Neutrophil (primary cell): ENCODE results near the gene SVBP.

Source experiments
- H3K27ac ChIP-seq: fragments of 200-600 bp; sonication (generic); 2 replicates; pipeline ENCODE4 v1.5.1; 2016; ENCODE audit warnings: mild to moderate bottlenecking, moderate library complexity
- H3K27me3 ChIP-seq: fragments of 200-600 bp; sonication (generic); 2 replicates; pipeline ENCODE4 v1.6.0; 2016; ENCODE audit warnings: mild to moderate bottlenecking
- H3K36me3 ChIP-seq: fragments of 200-600 bp; sonication (generic); 2 replicates; pipeline ENCODE4 v1.5.1; 2017
- H3K4me1 ChIP-seq, 2 experiments: fragments of 200-600 bp in 1 of 2; sonication (generic) in 1 of 2; 1 replicate in 1 of 2; 2 replicates in 1 of 2; pipeline versions ENCODE4 v1.5.1 to v1.6.1; 2013 to 2016; ENCODE audit warnings: low read depth in 1 of 2, low read length in 1 of 2, mild to moderate bottlenecking in 1 of 2, moderate library complexity in 1 of 2; ENCODE audit not compliant: control insufficient read depth in 1 of 2, insufficient read depth in 1 of 2
- H3K4me3 ChIP-seq, 2 experiments: fragments of 200-600 bp in 1 of 2; sonication (generic) in 1 of 2; 1 replicate in 1 of 2; 2 replicates in 1 of 2; pipeline ENCODE4 v1.5.1; 2013 to 2016; ENCODE audit warnings: low read depth in 1 of 2, low read length in 1 of 2, mild to moderate bottlenecking in 1 of 2, moderate library complexity in 1 of 2
- H3K9me3 ChIP-seq: fragments of 200-600 bp; sonication (generic); 2 replicates; pipeline ENCODE4 v1.5.1; 2016
- CTCF ChIP-seq: fragments of 200-600 bp; sonication (generic); IDR thresholded peaks from 2 replicates; pipeline ENCODE4 v1.5.1; 2016; ENCODE audit warnings: antibody characterized with exemption

The SVBP gene

GRCh38 chr1:42759114-42759513, 58.1 kb downstream of the SVBP start:
- Histone ChIP-seq H3K36me3 (peaks cover 40% of the 10 kb centered on the region), H3K4me3 (no peak overlapping the region), H3K9me3 (no peaks in the 10 kb centered on the region), H3K27me3 (no peaks in the 10 kb centered on the region), H3K4me1 (peaks cover 0 to 5% of the 10 kb centered on the region in 2 experiments), H3K27ac (peak overlapping the region; percentile 7)
- no peak for TF ChIP-seq CTCF

GRCh38 chr1:42758641-42759040, 58.6 kb downstream of the SVBP start:
- H3K36me3 ChIP-seq, result peaks cover 45% of the 10 kb centered on the region
- no peaks in the 10 kb centered on the region for H3K9me3 ChIP-seq
- H3K27me3 ChIP-seq, result no peaks in the 10 kb centered on the region
- H3K4me1 ChIP-seq, result peaks cover 0 to 5% of the 10 kb centered on the region in 2 experiments
- TF ChIP-seq CTCF, result no peak
- no peak overlapping the region for H3K4me3 ChIP-seq
- peak overlapping the region; percentile 7 for H3K27ac ChIP-seq

- no peaks in the 10 kb centered on the region for H3K9me3 ChIP-seq
- H3K4me1 ChIP-seq, result peaks cover 0 to 5% of the 10 kb centered on the region in 2 experiments
- H3K36me3 ChIP-seq, result peaks cover 53% of the 10 kb centered on the region
- TF ChIP-seq CTCF, result no peak
- H3K27ac ChIP-seq, result no peak overlapping the region
- no peaks in the 10 kb centered on the region for H3K27me3 ChIP-seq
- H3K4me3 ChIP-seq, result no peak overlapping the region
Observed at GRCh38 chr1:42757892-42758275, 59.3 kb downstream of the SVBP start.
